ENCODE data around the gene KANK2. TPM values are rescaled to one million over a fixed set of nuclear protein-coding genes. Genes with fewer than 3 reads are reported as not detected.

KANK2 gene
- 10 to 100 TPM; 66.1 to 70.9 TPM for total RNA-seq

GRCh38 chr19:11197291-11198174 is at the start of gene KANK2:
KANK2 (minus strand) TSS chr19:11197545; CDS start chr19:11194511, 3,034 bp downstream.

GRCh38 chr19:11239377-11240000 is 42.1 kb upstream of the KANK2 start, which contains the start of gene ANGPTL8:
ANGPTL8 (plus strand) TSS chr19:11239619; CDS start chr19:11239638, 19 bp downstream.

GRCh38 chr19:11155373-11156120 is 41.8 kb downstream of the KANK2 start, which contains the start of gene SPC24:
SPC24 (minus strand) TSS chr19:11155782; CDS start chr19:11155776, 6 bp downstream.

Other genes with a start within 250 kb of the KANK2 start
- gene SMARCA4, start 236.5 kb downstream of the KANK2 start, total RNA-seq = 100 to 1,000 TPM in 1 of 2 donors, 10 to 100 TPM in 1; 64.7 to 105 TPM
- 100 to 1,000 TPM; 234 to 270 TPM for gene LDLR, start 108.1 kb downstream of the KANK2 start, total RNA-seq
- gene SPC24, start 41.8 kb downstream of the KANK2 start, total RNA-seq = 10 to 100 TPM; 28.6 to 55.9 TPM
- gene ANGPTL8, start 42.1 kb upstream of the KANK2 start, total RNA-seq = not detected
- 1 to 10 TPM; 5.7 to 7.6 TPM for gene DOCK6, start 65.0 kb upstream of the KANK2 start, total RNA-seq
- not detected for gene TSPAN16, start 98.6 kb upstream of the KANK2 start, total RNA-seq
- gene RAB3D, start 142.1 kb upstream of the KANK2 start, total RNA-seq = 1 to 10 TPM; 4.1 to 6.3 TPM
- gene TMEM205, start 148.7 kb upstream of the KANK2 start, total RNA-seq = 100 to 1,000 TPM in 1 of 2 donors, 10 to 100 TPM in 1; 99.9 to 142 TPM
- 1 to 10 TPM; 4.7 to 9.6 TPM for gene CCDC159, start 149.0 kb upstream of the KANK2 start, total RNA-seq
- gene PLPPR2, start 157.9 kb upstream of the KANK2 start, total RNA-seq = 1 to 10 TPM; 6.5 to 6.7 TPM
- 1 to 10 TPM; 1.3 to 1.4 TPM for gene SWSAP1, start 177.1 kb upstream of the KANK2 start, total RNA-seq
- gene EPOR, start 186.8 kb upstream of the KANK2 start, total RNA-seq = 1 to 10 TPM; 7.6 to 8.0 TPM
- gene RGL3, start 221.8 kb upstream of the KANK2 start, total RNA-seq = 1 to 10 TPM; 1.3 to 2.4 TPM
- not detected for gene ODAD3, start 237.6 kb upstream of the KANK2 start, total RNA-seq
- gene PRKCSH, start 238.1 kb upstream of the KANK2 start, total RNA-seq = 100 to 1,000 TPM in 1 of 2 donors, 10 to 100 TPM in 1; 74.7 to 119 TPM